Measurements from ENCODE around the gene KCNE3.

- TF ChIP-seq CTCF (optimal IDR thresholded peaks at IDR 0.05 in 1 of 3, IDR thresholded peaks at IDR 0.05 in 1 of 3, conservative IDR thresholded peaks at IDR 0.05 in 1 of 3; ENCODE audit: extremely low read depth in 1 of 3, insufficient read depth in 2 of 3, low read length in 3 of 3) (no peak), EZH2 (IDR thresholded peaks at IDR 0.05; ENCODE audit: low read length) (no peak)
Measured at GRCh38 chr11:74438681-74439080, 28.7 kb downstream of the KCNE3 start.

Measured in keratinocyte (primary cell).